ENCODE measurements around the gene KRT78. TPM values are rescaled to one million over a fixed set of nuclear protein-coding genes. Genes with fewer than 3 reads are reported as not detected.
A peak's percentile ranks its signal among the peaks of the same experiment; 100 is the strongest.

Gene KRT78
- total RNA-seq, 6 experiments from 2014 or later: 0.30 TPM; not detected in 5

- H3K36me3 Mint-ChIP-seq (ENCODE audit: low read depth): no peaks in the 10 kb centered on the region
- H3K4me3 Mint-ChIP-seq: peak overlapping the region; percentile 69; the same call in 1 of the 2 replicates
- DNase-seq: no peak
- H3K4me1 Mint-ChIP-seq (ENCODE audit: low read depth): peaks cover 38% of the 10 kb centered on the region
- H3K27ac Mint-ChIP-seq: peak overlapping the region; percentile 40
- no peaks in the 10 kb centered on the region for H3K9me3 Mint-ChIP-seq
- H3K27me3 Mint-ChIP-seq (ENCODE audit: insufficient read depth): no peaks in the 10 kb centered on the region; the same call in 1 of the 2 replicates
- TF ChIP-seq, protein P1, sequence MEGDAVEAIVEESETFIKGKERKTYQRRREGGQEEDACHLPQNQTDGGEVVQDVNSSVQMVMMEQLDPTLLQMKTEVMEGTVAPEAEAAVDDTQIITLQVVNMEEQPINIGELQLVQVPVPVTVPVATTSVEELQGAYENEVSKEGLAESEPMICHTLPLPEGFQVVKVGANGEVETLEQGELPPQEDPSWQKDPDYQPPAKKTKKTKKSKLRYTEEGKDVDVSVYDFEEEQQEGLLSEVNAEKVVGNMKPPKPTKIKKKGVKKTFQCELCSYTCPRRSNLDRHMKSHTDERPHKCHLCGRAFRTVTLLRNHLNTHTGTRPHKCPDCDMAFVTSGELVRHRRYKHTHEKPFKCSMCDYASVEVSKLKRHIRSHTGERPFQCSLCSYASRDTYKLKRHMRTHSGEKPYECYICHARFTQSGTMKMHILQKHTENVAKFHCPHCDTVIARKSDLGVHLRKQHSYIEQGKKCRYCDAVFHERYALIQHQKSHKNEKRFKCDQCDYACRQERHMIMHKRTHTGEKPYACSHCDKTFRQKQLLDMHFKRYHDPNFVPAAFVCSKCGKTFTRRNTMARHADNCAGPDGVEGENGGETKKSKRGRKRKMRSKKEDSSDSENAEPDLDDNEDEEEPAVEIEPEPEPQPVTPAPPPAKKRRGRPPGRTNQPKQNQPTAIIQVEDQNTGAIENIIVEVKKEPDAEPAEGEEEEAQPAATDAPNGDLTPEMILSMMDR (IDR thresholded peaks at IDR 0.05): no peak
Measured at GRCh38 chr12:52878507-52879393, 30.0 kb upstream of the KRT78 start.

- DNase-seq: no peak
- H3K27me3 Mint-ChIP-seq (ENCODE audit: insufficient read depth): no peaks in the 10 kb centered on the region; the same call in 1 of the 2 replicates
- no peaks in the 10 kb centered on the region for H3K9me3 Mint-ChIP-seq
- H3K36me3 Mint-ChIP-seq (ENCODE audit: low read depth): no peaks in the 10 kb centered on the region
- no peak overlapping the region for H3K27ac Mint-ChIP-seq
- no peak overlapping the region for H3K4me3 Mint-ChIP-seq
- peaks cover 51% of the 10 kb centered on the region for H3K4me1 Mint-ChIP-seq (ENCODE audit: low read depth)
- TF ChIP-seq, protein P1 (IDR thresholded peaks at IDR 0.05): no peak
Measured at GRCh38 chr12:52877242-52877641, 28.4 kb upstream of the KRT78 start.

DNA sequence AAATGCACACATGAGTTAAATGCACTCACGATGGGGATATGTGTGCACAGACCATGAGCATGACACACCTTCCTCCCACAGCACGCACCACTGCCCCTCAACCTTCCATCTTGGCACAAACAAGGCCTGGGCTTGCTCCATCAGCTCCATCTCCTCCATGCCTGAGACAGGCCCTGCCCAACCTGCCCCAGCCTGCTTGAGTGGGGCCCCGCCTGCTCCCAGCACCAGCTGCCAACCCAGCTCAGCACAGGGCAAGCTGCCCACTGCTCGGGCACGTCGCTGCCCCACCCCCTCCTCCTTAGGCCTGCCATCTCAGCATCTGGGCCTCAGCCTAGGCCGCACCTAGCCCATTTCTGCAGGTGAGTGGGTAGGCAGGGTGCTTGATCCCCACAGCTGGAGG lies 27.6 kb upstream of the KRT78 start:
- H3K27ac Mint-ChIP-seq: no peak overlapping the region
- H3K36me3 Mint-ChIP-seq (ENCODE audit: low read depth): no peaks in the 10 kb centered on the region
- H3K27me3 Mint-ChIP-seq (ENCODE audit: insufficient read depth): no peaks in the 10 kb centered on the region; the same call in 1 of the 2 replicates
- no peak for DNase-seq
- H3K4me3 Mint-ChIP-seq: no peak overlapping the region
- H3K4me1 Mint-ChIP-seq (ENCODE audit: low read depth): peaks cover 60% of the 10 kb centered on the region
- no peaks in the 10 kb centered on the region for H3K9me3 Mint-ChIP-seq
- TF ChIP-seq, protein P1 (IDR thresholded peaks at IDR 0.05): no peak

GRCh38 chr12:52874573-52875435 lies 26.0 kb upstream of the KRT78 start:
- Mint-ChIP-seq H3K4me3 (peak overlapping the region; percentile 78), H3K4me1 (ENCODE audit: low read depth) (peaks cover 67% of the 10 kb centered on the region)

More at GRCh38 chr12:52874573-52875435, 26.0 kb upstream of the KRT78 start:
- Mint-ChIP-seq H3K9me3 (no peaks in the 10 kb centered on the region), H3K36me3 (ENCODE audit: low read depth) (no peaks in the 10 kb centered on the region), H3K27me3 (ENCODE audit: insufficient read depth) (no peaks in the 10 kb centered on the region; the same call in 1 of the 2 replicates), H3K27ac (peak overlapping the region; percentile 97)
- DNase-seq: peak; percentile 47
- TF ChIP-seq, protein P1 (IDR thresholded peaks at IDR 0.05): 0 out of 2 replicates have a peak, but pooled peaks have one; percentile 11
